ENCODE measurements around the gene URI1. TPM values are rescaled to one million over a fixed set of nuclear protein-coding genes. Genes with fewer than 3 reads are reported as not detected.

URI1 gene
- total and polyA plus RNA-seq, 2 of the 8 experiments (the other 6 are each of a cell fraction or from before 2014, with no cell fraction given) = 27.7 to 64.3 TPM

GRCh38 chr19:30060531-30061222 is 118.6 kb downstream of the URI1 start:
- no peaks in the 10 kb centered on the region for H3K9me3 ChIP-seq (ENCODE audit: insufficient read depth in 2 of 2, low read depth in 1 of 2, low read length in 1 of 2)
- no peak overlapping the region for H2BK15ac ChIP-seq (ENCODE audit: low read length)
- H3K56ac ChIP-seq (replicated peaks; ENCODE audit: insufficient read length, low read depth, low read length) = no peak overlapping the region
- H3K18ac ChIP-seq (ENCODE audit: extremely low read depth, low read length) = no peak overlapping the region
- no peak overlapping the region for H4K91ac ChIP-seq (replicated peaks; ENCODE audit: insufficient read length, low read length)
- H3K4ac ChIP-seq (replicated peaks; ENCODE audit: insufficient read length, low read depth, low read length) = no peak overlapping the region
- WGBS, 2 experiments (ENCODE audit: extremely low coverage in 1 of 2, insufficient coverage in 1 of 2, insufficient read length in 1 of 2, insufficient replicate concordance in 2 of 2, low coverage in 1 of 2, low lambda C conversion rate in 2 of 2, missing lambda C conversion rate in 1 of 2) = 95% methylated on average over 6 of the region's 13 CpGs; no CpG with 5 or more reads in 1 of the 2 experiments
- no peaks in the 10 kb centered on the region for H3K79me2 ChIP-seq (ENCODE audit: control insufficient read depth in 1 of 2, insufficient read depth in 2 of 2, low read length in 2 of 2)
- ChIA-PET POLR2A (ENCODE audit: partially characterized antibody) (interaction anchor here (0.6 to 1.1 kb wide), 2 partner anchors 10 to 565 kb away, joined by 3 read pairs; no protein-coding TSS in a partner anchor), CTCF (ENCODE audit: partially characterized antibody) (interaction anchor here (1.0 to 1.7 kb wide), 3 partner anchors 15 to 16 kb away, joined by 6 to 7 read pairs (median 7); no protein-coding TSS in a partner anchor)
- H3K36me3 ChIP-seq (ENCODE audit: control insufficient read depth in 2 of 4, insufficient read depth in 4 of 4, low read length in 3 of 4) = no peaks in the 10 kb centered on the region
- no peaks in the 10 kb centered on the region for H3K4me1 ChIP-seq (replicated peaks in 1 of 4; ENCODE audit: control insufficient read depth in 3 of 4, insufficient read depth in 4 of 4, low read length in 3 of 4)
- H2BK5ac ChIP-seq (ENCODE audit: low read depth, low read length) = no peak overlapping the region
- H4K8ac ChIP-seq (ENCODE audit: extremely low read depth, insufficient read depth, low read length) = no peak overlapping the region
- H3K14ac ChIP-seq (ENCODE audit: insufficient read length) = no peak overlapping the region
- H3K9ac ChIP-seq (replicated peaks in 1 of 4; ENCODE audit: extremely low read depth in 1 of 4, low read depth in 3 of 4, low read length in 3 of 4) = no peak overlapping the region
- no peak overlapping the region for H2BK12ac ChIP-seq (ENCODE audit: low read depth, low read length)
- no peaks in the 10 kb centered on the region for H3K27me3 ChIP-seq (replicated peaks in 1 of 4; ENCODE audit: control insufficient read depth in 3 of 4, extremely low read depth in 1 of 4, insufficient read depth in 3 of 4, low read length in 3 of 4)
- H3K23ac ChIP-seq (ENCODE audit: insufficient read length) = no peak overlapping the region
- H4K5ac ChIP-seq (ENCODE audit: insufficient read length, low read depth, low read length) = no peak overlapping the region
- FAIRE-seq (no peak), DNase-seq (ENCODE audit: low read depth in 1 of 2, low spot score in 2 of 2) (peak in 1 of 2 experiments; percentile 46)
- H3K4me3 ChIP-seq (ENCODE audit: extremely low read depth in 1 of 4, insufficient read depth in 2 of 4, low read depth in 3 of 4, low read length in 4 of 4) = no peak overlapping the region
- H3K4me2 ChIP-seq (ENCODE audit: insufficient read depth in 1 of 2, low read depth in 2 of 2, low read length in 2 of 2) = no peak overlapping the region
- H4K20me1 ChIP-seq (replicated peaks in 1 of 2; ENCODE audit: control insufficient read depth in 1 of 2, insufficient read depth in 2 of 2, low read length in 2 of 2) = no peaks in the 10 kb centered on the region
- H3K27ac ChIP-seq (ENCODE audit: low read depth, low read length) = no peak overlapping the region
- H2AK5ac ChIP-seq (ENCODE audit: low read depth, low read length) = no peak overlapping the region
- no peaks in the 10 kb centered on the region for H3K79me1 ChIP-seq (ENCODE audit: low read depth, low read length)
- no peak for TF ChIP-seq KDM4A (IDR thresholded peaks at IDR 0.05; ENCODE audit: low read depth, low read length, severe bottlenecking)
- TF ChIP-seq CEBPB (IDR thresholded peaks at IDR 0.05; ENCODE audit: low read depth, low read length) = no peak
- TF ChIP-seq YY1 (IDR thresholded peaks at IDR 0.05; ENCODE audit: low read depth, low read length) = no peak
- TF ChIP-seq SUZ12 (IDR thresholded peaks at IDR 0.05; ENCODE audit: low read length) = no peak
- TF ChIP-seq ATF3 (IDR thresholded peaks at IDR 0.05; ENCODE audit: insufficient read depth, low read depth, low read length) = no peak
- no peak for TF ChIP-seq EP300 (IDR thresholded peaks at IDR 0.05; ENCODE audit: borderline replicate concordance in 1 of 2, low read depth in 2 of 2, low read length in 2 of 2)
- no peak for TF ChIP-seq SIX5 (IDR thresholded peaks at IDR 0.05; ENCODE audit: low read depth, low read length)
- no peak for TF ChIP-seq CHD2 (IDR thresholded peaks at IDR 0.05; ENCODE audit: low read length)
- no peak overlapping the region for H2BK120ac ChIP-seq (replicated peaks; ENCODE audit: low read depth, low read length)
- no peak overlapping the region for H2BK20ac ChIP-seq (ENCODE audit: low read length)
- H3K23me2 ChIP-seq (ENCODE audit: low read depth, low read length) = no peaks in the 10 kb centered on the region
- H2AFZ ChIP-seq (ENCODE audit: low read length) = no peak overlapping the region

Data from H1 (cell line).